GM18517 (cell line): Measurements from ENCODE around the gene TMEM42.
A peak's percentile ranks its signal among the peaks of the same experiment; 100 is the strongest.
"Not testable (repeated sequence)": the region's sequence is repeated elsewhere in the genome, so short reads cannot be mapped to it uniquely, and the experiment has no call there.

Source experiments
- ATAC-seq: cut with Tn5 transposase; IDR thresholded peaks from one replicate; pipeline ENCODE4 v1.9.1; 2021; ENCODE audit warnings: mild to moderate bottlenecking, moderate library complexity; ENCODE audit not compliant: unreplicated experiment

The TMEM42 gene

DNA sequence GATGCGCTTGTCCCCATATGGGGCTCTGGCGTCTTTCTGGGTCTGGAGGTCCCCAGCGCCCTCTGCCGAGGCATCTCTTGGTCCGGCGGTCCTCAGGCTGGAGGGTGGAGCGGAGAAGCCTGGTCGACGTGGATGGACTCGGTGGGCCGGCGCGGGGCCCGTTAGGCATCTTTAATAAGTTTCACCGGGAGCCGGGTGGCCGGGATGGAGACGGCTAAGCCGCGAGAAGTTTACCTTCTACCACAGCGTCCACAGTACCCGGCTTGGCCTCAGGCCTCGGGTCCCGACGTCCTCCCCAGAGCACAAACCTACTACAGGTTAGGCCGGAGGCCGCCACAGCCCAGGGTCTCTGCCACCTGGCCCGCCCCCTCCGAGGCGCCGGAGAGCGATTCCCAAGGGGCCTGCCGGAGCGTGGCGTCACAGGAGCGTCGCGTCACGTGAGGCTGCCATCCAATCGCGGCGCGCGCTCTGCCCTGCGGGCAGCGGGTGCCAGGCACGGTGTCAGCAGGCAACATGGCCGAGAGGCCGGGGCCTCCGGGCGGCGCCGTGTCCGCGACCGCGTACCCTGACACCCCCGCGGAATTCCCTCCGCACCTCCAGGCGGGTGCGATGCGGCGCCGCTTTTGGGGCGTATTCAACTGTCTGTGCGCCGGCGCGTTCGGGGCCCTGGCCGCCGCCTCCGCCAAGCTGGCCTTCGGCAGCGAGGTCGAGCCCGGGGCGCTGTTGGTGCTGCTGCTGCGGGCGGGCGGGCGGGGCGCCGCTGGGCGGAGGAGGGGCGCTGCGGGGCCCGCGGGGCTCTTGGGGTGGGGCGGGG, at the start of gene TMEM42:
Gene TMEM42, plus strand, starts transcription at position 501 of the 814 bp plus-strand sequence. Its CDS starts 13 bp downstream, at position 514.
- ATAC-seq: peak; percentile 93

DNA sequence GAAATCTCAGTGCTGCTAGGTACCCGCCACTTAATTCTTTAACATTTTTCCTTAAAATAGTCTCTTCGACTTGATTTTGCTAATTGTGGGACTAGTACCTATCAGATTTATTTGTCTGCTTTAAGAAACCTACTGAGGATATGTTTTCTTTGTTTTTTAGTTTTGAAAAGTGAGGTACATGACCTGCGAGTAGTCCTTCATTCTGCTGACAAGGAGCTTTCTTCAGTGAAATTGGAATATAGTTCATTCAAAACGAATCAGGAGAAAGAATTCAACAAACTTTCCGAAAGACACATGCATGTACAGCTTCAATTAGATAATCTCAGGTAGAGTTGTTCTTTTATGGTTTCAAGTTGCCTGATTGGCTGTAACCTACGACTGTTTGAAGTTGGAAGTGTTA, 47.0 kb upstream of the TMEM42 start:
- no peak for ATAC-seq

GRCh38 chr3:44816334-44816733, 45.4 kb upstream of the TMEM42 start:
- ATAC-seq: not testable (repeated sequence)

DNA sequence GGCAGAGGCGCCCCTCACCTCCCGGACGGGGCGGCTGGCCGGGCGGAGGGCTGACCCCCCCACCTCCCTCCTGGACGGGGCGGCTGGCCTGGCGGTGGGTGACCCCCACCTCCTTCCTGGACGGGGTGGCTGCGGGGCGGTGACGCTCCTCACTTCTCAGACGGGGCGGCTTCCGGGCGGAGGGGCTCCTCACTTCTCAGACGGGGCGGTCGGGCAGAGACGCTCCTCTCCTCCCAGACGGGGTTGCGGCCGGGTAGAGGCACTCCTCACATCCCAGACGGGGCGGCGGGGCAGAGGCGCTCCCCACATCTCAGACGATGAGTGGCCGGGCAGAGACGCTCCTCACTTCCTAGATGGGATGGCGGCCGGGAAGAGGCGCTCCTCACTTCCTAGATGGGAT, 40.5 kb upstream of the TMEM42 start:
- not testable (repeated sequence) for ATAC-seq

DNA sequence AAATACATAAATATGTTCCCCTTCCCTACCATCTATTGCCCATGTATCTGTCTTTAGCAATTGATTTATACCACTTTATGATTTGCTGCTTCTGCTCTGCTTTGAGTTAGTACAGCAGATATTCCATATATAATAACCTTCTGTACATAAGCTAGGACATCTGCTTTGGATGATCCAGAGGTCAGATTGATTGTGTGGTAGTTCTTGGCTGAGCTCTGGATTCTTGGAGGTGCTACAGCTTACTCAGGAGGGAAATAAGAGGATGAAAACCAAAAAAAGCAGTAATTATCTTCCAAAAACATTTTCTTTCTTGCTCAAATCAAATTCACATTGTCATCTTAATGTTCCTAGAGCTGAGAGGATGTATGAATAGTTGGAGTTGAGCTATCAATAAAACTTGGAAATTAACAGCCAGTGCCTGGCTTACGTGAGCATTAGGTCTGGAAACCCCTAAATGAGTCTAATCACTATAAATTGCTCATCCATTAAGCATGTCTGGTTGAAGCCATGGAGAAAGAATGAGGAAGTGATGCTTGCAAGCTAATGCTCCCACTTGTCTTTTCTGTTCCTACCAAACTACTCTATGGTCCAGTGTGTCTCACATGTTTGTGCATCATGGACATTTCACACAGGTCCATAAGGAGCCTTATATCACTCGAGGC, 36.3 kb upstream of the TMEM42 start:
- no peak for ATAC-seq

GRCh38 chr3:44827196-44827595, 34.5 kb upstream of the TMEM42 start:
- no peak for ATAC-seq

DNA sequence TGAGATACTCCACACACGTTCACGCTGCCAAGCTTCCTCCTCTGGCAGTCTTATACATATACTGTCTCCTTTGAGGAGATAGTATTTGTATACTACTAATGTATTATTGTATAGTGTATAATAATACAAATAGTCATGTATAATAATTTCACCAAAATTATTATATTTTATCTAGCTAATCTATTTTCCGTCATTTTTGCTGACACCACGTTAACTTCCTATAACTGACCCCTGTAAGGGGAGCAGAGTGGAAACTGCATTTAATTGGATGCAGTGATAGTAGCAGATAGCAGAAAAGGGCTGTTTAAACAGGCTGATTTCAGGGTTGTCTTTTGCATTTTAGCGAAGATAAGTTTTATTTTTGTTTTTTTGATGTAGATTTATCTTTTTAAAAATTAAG, 30.5 kb upstream of the TMEM42 start:
- ATAC-seq: no peak

DNA sequence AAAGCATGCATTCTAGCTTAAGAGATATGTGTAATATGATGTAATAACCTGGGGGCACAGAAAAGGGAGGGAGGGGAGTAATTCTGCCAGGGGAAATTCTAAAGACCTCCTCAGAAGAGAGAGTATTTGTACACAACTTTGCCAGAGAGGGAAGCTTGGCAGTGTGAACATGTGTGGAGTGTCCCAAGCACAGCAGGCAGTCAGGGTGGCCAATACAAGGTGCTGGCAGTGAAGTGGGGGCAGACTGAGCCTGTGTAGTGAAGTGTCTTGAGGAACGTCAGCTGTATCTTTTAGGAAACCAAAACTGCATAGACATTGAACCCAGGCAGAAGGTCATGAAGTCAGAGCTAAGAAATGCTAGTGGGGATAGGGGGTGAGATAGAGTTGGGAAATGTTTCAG, 29.7 kb upstream of the TMEM42 start:
- no peak for ATAC-seq

DNA sequence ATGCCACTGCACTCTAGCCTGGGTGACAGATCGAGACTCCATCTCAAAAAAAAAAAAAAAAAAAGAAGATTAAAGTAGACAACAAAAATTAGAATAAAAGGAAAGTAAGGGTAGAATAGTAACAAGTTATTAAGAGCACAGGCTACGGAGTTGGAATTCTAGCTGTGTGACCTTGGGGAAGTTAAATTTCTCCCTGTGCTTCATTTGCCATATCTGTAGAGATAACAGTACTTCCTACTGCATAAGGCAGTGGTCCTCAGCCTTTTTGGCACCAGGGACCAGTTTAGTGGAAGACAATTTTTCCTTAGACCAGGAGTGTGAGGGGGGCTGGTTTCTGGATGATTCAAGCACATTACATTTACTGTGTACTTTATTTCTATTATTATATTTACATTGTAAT, 28.7 kb upstream of the TMEM42 start:
- no peak for ATAC-seq

GRCh38 chr3:44833394-44833793, 28.3 kb upstream of the TMEM42 start:
- no peak for ATAC-seq

DNA sequence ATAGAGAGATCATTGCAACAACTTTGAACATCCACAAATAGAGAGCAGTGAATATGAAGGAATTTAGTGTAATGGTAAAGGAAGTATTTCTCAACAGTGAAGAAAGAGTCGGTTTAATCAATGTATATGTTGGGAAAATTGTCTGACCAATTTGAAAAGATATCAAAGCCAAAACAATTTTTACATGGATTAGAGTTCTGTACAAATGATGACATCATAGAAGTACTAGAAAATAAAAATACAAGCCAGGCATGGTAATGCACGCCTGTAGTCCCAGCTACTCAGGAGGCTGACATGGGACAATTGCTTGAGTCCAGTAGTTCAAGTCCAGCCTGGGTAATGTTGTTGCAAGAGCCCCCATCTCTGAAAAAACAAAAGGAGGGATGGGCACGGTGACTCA, 26.0 kb upstream of the TMEM42 start:
- no peak for ATAC-seq

DNA sequence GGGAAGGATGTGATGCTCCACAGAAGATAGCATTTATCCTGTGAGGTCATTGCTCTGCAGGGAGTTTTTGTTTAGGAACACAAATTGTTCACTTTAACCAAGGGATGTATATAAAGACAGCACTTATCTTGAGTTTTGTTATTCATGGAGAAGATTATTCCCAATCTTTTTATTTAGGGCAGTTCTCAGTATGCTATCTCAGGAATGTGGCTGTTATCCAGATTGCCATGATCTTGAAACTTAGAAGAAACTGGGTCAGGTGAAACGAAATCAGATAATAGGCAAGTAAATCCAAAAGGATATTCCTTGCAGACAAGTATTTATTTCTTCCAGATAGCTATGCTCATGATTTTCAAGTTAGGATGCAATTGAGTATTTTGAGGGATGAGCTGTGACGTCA, 19.3 kb upstream of the TMEM42 start:
- no peak for ATAC-seq

- ATAC-seq: no peak
Measured at GRCh38 chr3:44845528-44846520, 15.9 kb upstream of the TMEM42 start.

DNA sequence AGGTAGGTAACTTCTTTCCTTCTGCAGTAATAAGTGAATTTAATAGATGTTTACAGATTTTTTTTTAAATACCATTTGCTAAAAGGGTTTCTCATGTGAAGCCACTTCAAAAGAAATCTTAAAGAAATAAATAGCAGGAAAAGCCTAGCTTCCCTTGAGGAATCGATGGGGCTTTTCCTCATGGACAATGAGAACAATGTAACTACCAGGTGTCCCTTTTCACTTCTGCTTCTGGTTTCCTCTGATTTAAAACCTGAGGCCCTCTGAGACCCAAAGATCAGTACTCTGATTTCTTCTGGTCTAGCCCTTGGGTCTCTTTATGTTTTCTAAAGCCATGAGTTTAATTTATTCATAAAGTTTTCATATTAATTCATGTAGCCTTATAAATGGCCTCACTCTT, 13.1 kb upstream of the TMEM42 start:
- ATAC-seq: no peak

GRCh38 chr3:44856663-44857062, 5.0 kb upstream of the TMEM42 start:
- not testable (repeated sequence) for ATAC-seq

DNA sequence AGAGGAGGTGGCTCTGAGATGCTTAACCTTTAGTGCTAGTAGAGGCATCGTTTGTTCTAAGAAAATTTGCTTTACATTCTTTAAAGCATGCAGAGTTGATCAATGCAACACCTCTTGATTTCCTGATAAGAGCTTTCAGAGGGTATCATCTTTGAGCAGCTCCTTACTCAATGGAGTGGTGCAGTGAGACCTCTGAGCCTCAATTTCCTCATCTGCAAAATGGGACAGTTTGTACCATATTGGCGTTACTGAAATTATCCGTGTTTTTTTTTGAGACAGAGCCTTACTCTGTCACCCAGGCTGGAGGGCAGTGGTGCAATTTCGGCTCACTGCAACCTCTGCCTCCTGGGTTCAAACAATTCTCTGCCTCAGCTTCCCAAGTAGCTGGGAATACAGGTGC, 1.6 kb upstream of the TMEM42 start:
- ATAC-seq: no peak

DNA sequence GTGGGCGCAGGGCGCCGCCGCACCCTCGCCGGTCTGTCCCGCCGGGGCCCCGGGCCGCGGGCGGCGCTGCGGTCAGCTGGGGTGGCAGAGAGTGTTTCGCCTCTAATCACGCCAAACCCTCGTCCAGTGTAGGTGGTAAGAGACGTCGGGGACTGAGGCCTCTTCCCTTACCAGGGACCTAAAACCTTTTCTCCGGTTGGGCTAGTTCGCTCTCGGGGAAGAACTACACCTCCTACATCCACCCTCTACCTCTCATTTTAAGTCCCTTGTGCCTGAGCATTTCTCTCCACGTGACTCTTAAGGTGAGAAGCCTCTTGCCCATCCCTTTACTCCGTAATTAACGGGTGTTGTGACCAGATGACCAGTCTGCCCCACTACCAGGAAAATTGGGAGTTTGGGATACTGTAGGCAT, 520 bp downstream of the TMEM42 start:
- peak; percentile 44 for ATAC-seq

- no peak for ATAC-seq
Measured at GRCh38 chr3:44865272-44866035, 3.7 kb downstream of the TMEM42 start.

DNA sequence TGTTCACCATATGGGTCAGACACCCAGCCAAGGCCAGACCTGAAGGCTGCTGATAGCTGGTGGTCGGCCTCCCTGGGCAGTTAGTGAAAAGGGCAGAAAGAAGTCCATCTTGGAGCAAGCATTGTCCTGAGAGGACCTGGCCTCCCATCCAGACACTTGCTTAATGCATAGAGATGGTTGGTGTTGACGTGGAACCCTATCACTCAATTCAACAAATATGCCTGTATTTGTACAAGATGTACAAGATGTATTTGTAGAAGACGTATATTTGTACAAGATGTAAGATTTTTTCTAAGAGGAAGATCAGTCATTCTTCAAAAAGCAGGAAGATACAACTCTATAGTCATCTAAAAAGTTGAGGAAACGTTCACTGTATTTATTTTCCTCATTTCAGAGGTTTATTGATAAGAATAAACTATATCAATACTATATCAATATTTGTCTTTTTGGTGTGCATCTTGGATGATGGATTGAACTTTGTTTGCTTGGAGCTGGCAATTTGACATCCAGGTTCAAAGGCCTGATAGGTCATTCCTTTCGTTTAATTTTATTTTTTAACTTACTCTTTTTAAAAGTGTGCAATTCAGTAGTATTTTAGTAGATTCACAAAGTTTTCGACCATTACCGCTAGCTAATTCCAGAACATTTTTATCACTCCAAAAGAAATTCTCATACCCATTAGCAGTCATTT, 5.9 kb downstream of the TMEM42 start:
- no peak for ATAC-seq
